NT2/D1 (cell line): ENCODE data around the gene DDOST.

Experiments
- DNase-seq: peaks from one replicate; pipeline ENCODE4 v3.0.0-alpha.2; 2011; ENCODE audit warnings: low read depth, low spot score
- H3K27me3 ChIP-seq: 2 replicates; pipeline ENCODE4 v1.6.0; 2011; ENCODE audit warnings: mild to moderate bottlenecking; ENCODE audit not compliant: insufficient read length, insufficient read depth
- H3K36me3 ChIP-seq: 2 replicates; pipeline ENCODE4 v1.6.1; 2011; ENCODE audit warnings: mild to moderate bottlenecking, low read length, mixed read lengths; ENCODE audit not compliant: insufficient read depth, insufficient read length
- H3K4me1 ChIP-seq: 2 replicates; pipeline ENCODE4 v1.5.1; 2011; ENCODE audit not compliant: insufficient read depth, insufficient read length
- H3K4me3 ChIP-seq: 2 replicates; pipeline ENCODE4 v1.5.1; 2011; ENCODE audit warnings: low read depth; ENCODE audit not compliant: insufficient read length
- H3K9ac ChIP-seq: 2 replicates; pipeline ENCODE4 v1.6.0; 2011; ENCODE audit warnings: low read depth; ENCODE audit not compliant: insufficient read length
- H3K9me3 ChIP-seq: 2 replicates; pipeline ENCODE4 v1.5.1; 2011; ENCODE audit warnings: mild to moderate bottlenecking, low read length; ENCODE audit not compliant: insufficient read depth
- SUZ12 ChIP-seq: IDR thresholded peaks from 2 replicates; pipeline ENCODE4 v1.6.1; 2011; ENCODE audit not compliant: insufficient read length, insufficient read depth; ENCODE audit errors: extremely low read depth
- YY1 ChIP-seq: IDR thresholded peaks from 2 replicates; pipeline ENCODE4 v1.6.1; 2011; ENCODE audit not compliant: insufficient read length, insufficient read depth
- ZNF274 ChIP-seq: IDR thresholded peaks from 2 replicates; pipeline ENCODE4 v1.6.1; 2011; ENCODE audit warnings: mild to moderate bottlenecking, low read depth, low read length

The DDOST gene

DNA sequence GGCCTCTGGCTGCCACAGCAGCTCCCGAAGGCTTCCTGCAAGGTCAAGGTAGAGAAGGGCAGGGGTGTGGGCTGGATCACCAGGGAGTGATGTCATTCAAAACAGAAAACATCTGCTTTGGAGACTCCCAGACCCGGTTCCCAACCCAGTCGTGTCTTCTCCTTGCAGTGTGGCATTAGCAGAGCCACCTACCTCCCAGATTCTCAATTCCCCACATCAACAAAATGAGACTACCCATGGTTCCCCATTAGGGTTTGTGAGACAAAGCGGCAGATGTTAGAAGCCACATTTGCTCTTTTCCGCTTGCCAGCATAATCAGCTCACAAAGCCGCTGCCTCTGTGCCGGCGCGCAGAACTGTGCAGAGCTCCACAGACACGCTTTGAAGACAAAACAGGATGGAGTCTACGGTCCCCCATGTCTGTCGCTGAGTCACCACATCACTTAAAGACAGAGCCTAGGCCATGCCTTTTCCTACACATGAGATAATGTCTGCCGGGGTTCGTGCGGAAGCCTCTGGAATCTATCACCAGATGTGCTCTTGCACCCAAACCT, 44.1 kb upstream of the DDOST start:
- H3K4me1 ChIP-seq: peaks cover 3% of the 10 kb centered on the region
- H3K9me3 ChIP-seq: no peaks in the 10 kb centered on the region
- H3K27me3 ChIP-seq: no peaks in the 10 kb centered on the region
- peaks cover 35% of the 10 kb centered on the region for H3K36me3 ChIP-seq
- no peak overlapping the region for H3K9ac ChIP-seq
- no peak for TF ChIP-seq YY1
- no peak for TF ChIP-seq ZNF274
- no peak for TF ChIP-seq SUZ12
- DNase-seq: no peak
- no peak overlapping the region for H3K4me3 ChIP-seq

DNA sequence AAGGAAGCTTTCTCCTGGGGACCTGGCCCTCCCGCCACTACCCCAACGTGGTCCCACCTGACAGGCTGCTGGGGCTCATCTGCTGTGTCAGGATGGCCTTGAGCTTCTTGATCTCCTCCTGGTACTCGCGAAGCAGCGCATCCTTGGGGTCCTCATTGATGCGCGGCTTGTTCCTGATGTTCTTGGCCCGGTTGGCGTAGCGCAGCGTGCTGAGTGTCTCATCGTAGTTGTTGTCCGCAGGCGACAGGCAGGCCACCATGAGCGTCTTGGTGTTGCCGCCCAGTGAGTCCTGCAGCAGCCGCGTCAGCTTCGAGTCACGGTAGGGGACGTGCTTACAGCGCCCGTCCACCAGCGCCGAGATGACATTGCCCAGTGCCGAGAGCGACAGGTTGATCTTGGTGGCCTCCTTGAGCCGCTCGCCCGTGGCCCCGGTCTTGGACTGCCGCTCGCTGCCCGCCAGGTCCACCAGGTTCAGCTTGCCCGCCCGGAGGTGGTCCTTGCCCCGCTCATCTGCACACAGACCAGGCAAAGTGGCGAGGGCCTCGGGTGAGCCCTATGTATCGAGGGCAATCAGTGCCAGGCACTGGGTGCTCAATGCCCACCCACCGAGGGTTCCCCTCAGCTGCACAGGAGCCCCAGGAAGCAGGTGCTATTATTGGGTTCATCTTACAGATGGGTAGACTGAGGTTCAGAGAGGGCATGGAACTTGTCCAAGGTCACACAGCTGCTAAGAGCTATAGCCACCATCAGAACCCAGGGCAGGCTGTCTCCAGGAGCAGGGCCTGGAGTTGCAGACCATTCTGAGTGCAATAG, 43.4 kb upstream of the DDOST start:
- no peak for TF ChIP-seq SUZ12
- no peak for TF ChIP-seq ZNF274
- TF ChIP-seq YY1: no peak
- H3K4me3 ChIP-seq: no peak overlapping the region
- no peaks in the 10 kb centered on the region for H3K9me3 ChIP-seq
- H3K4me1 ChIP-seq: peaks cover 3% of the 10 kb centered on the region
- H3K27me3 ChIP-seq: no peaks in the 10 kb centered on the region
- H3K36me3 ChIP-seq: peaks cover 29% of the 10 kb centered on the region
- H3K9ac ChIP-seq: no peak overlapping the region
- DNase-seq: no peak

DNA sequence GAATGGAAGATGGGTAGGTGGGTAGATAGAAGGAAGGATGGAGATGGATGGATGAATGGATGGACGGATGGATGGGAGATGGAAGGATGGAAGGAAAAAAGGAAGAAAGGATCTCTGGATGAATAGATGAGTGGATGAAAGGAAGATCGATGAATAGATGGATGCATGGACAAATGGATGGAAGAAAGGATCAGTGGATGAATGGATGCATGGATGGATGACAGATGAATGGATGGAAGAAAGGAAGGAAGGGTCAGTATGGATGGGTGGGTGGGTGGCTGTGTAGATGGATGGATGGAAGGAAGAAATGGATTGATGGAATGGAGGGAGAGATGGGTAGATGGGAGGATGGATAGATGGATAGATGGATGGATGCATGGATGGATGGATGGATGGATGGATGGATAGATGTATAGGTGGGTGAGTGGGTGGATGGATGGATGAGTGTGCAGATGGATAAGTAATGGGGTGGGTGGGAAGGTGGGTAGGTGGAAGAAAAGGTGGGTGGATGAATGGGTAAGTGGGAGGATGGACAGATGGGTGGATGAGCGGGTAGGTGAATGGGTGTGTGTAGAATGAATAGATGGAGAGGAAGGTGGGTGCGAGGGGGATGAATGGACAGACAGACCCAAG, 42.1 kb upstream of the DDOST start:
- no peak overlapping the region for H3K4me3 ChIP-seq
- peaks cover 3% of the 10 kb centered on the region for H3K4me1 ChIP-seq
- H3K27me3 ChIP-seq: no peaks in the 10 kb centered on the region
- TF ChIP-seq SUZ12: no peak
- no peak for TF ChIP-seq ZNF274
- no peak for TF ChIP-seq YY1
- no peaks in the 10 kb centered on the region for H3K9me3 ChIP-seq
- no peak overlapping the region for H3K9ac ChIP-seq
- DNase-seq: no peak
- peaks cover 23% of the 10 kb centered on the region for H3K36me3 ChIP-seq

DNA sequence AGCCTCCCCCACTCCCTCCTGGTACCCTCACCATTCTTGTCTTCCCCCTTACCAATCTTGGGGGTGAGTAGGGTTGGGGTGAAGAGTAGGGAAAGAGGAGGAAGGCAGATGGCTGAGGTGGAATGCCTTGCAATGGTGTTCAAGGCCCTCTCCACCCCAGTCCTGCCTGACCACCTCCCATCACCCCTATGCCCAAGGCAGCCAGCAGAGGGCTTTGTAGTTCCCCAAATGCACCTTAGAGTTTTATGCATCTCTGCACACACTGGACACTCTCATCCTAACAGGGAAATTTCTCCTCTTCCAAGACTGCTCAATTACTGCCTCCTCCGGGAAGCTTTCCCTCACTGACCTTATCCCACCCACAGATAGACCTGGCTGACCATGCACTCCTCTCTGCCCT, 41.2 kb upstream of the DDOST start:
- no peak overlapping the region for H3K9ac ChIP-seq
- peaks cover 19% of the 10 kb centered on the region for H3K36me3 ChIP-seq
- H3K27me3 ChIP-seq: no peaks in the 10 kb centered on the region
- DNase-seq: no peak
- H3K4me1 ChIP-seq: peaks cover 9% of the 10 kb centered on the region
- no peak for TF ChIP-seq ZNF274
- TF ChIP-seq YY1: no peak
- no peak for TF ChIP-seq SUZ12
- no peaks in the 10 kb centered on the region for H3K9me3 ChIP-seq
- no peak overlapping the region for H3K4me3 ChIP-seq

DNA sequence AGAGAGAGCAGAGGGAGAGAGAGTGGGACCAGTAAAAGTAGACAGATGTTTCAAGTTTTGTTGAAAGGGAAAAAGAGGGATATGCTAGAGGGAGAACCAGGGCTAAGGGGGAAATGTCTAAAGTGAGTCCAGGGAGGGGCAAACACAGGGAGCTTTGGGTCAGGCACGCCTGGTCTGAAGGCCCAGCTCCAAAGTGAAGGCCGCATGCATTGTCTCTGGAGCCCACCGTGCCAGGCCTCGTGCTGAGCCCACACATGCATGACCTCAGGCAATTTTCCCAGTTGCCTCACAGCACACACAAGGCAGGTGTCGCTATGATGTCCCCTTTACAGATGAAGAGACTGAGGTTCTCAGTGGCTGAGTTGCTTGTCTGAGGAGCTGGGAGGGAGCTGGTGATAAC, 40.7 kb upstream of the DDOST start:
- no peak overlapping the region for H3K9ac ChIP-seq
- H3K4me3 ChIP-seq: no peak overlapping the region
- H3K4me1 ChIP-seq: peaks cover 9% of the 10 kb centered on the region
- no peak for TF ChIP-seq ZNF274
- TF ChIP-seq SUZ12: no peak
- TF ChIP-seq YY1: no peak
- DNase-seq: no peak
- no peaks in the 10 kb centered on the region for H3K27me3 ChIP-seq
- peaks cover 19% of the 10 kb centered on the region for H3K36me3 ChIP-seq
- H3K9me3 ChIP-seq: no peaks in the 10 kb centered on the region

DNA sequence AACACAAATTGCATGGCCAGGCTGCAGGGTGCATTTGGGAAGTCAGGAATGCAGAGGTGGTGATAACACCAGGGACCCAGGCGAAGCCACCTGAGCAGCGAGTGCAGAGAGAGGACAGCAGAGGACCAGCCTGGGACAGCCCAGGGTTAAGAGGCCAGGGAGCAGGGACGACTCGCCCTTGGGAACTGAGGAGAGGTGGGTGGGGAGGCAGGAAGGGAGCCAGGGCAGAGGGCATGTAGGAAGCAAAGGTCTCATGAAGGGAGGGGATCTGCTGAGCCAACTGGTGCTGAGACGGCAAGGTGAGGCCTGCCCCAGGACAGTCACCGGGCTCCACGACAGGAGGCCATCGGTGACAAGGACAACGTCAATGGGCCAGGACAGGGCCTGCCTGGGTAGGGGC, 40.3 kb upstream of the DDOST start:
- H3K4me3 ChIP-seq: no peak overlapping the region
- peaks cover 19% of the 10 kb centered on the region for H3K36me3 ChIP-seq
- TF ChIP-seq SUZ12 (no peak), ZNF274 (no peak), YY1 (no peak)

DNA sequence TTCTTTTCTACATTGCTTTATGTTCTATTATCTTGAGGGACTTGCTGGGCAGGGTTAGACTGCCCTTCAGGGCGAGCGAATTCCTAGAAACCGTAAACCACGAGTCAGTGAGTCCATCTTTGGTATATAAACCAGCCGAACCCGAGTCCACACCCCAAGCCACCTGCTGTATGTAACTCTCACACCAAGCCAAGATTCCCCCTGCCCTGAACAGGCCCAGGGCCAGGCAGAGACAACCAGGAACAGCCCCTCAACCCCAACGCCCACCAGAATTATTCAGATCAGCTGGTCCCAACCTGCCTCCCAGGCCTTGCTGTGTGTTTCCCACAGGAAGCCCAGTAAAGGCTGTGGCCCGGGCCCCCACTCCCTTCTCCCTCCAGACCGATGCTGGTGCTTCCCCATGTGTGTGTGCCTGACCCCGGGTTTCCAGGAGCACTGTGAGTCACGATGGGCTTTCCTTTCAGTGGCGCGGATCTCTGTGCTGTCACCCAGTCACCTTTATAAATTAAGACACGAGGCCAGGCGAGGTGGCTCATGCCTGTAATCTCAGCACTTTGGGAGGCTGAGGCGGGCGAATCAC, 39.6 kb upstream of the DDOST start:
- H3K9ac ChIP-seq: no peak overlapping the region

More for the DNA sequence above, 40.3 kb upstream of the DDOST start:
- Histone ChIP-seq H3K4me1 (peaks cover 9% of the 10 kb centered on the region), H3K9me3 (no peaks in the 10 kb centered on the region), H3K9ac (no peak overlapping the region), H3K27me3 (no peaks in the 10 kb centered on the region)
- DNase-seq: no peak

More for the DNA sequence above, 39.6 kb upstream of the DDOST start:
- Histone ChIP-seq H3K36me3 (peaks cover 19% of the 10 kb centered on the region), H3K4me3 (no peak overlapping the region), H3K4me1 (peaks cover 9% of the 10 kb centered on the region), H3K27me3 (no peaks in the 10 kb centered on the region), H3K9me3 (no peaks in the 10 kb centered on the region)
- no peak for DNase-seq
- no peak for TF ChIP-seq SUZ12
- TF ChIP-seq ZNF274: no peak
- TF ChIP-seq YY1: no peak
